A549 (cell line): ENCODE measurements around the gene ULK4. TPM values are rescaled to one million over a fixed set of nuclear protein-coding genes. Genes with fewer than 3 reads are reported as not detected.

Experiments used
- ATAC-seq, 2 experiments: fragments of 200-7000 bp in 1 of 2; fragments of >200 bp in 1 of 2; cut with Nextera tagmentation in 1 of 2; cut with Tn5 transposase in 1 of 2; 3 replicates each; pipeline versions ENCODE4 v1.8.0 to v1.9.1; 2018 to 2020; ENCODE audit warnings: mild to moderate bottlenecking in 1 of 2, moderate library complexity in 1 of 2
- CTCF ChIA-PET: fragments of 300-600 bp; sonication (Branson Sonifier 250); formaldehyde crosslinking; extraction: SDS; loops from one replicate; lab custom pipeline; 2021; ENCODE audit warnings: antibody characterized with exemption, inconsistent platforms; lab: Yijun Ruan, JAX
- POLR2A ChIA-PET: fragments of 350-600 bp; formaldehyde crosslinking; extraction: SDS; loops from one replicate; lab custom pipeline; 2021; ENCODE audit warnings: antibody characterized with exemption, inconsistent platforms; lab: Yijun Ruan, JAX
- DNase-seq, 2 experiments: peaks; one replicate each; pipeline versions ENCODE4 v3.0.0 to v3.0.0-alpha.2; 2011 to 2016; ENCODE audit warnings: low read depth in 1 of 2, low spot score in 1 of 2
- FAIRE-seq: peaks from 2 replicates; lab custom pipeline; 2011; peaks lifted over from hg19 to GRCh38; lab: Jason Lieb, UNC
- H3K27ac ChIP-seq, 2 experiments: fragments of >200 bp; sonication (Bioruptor Twin); formaldehyde crosslinking; 3 replicates each; pipeline ENCODE4 v1.5.1; 2016 to 2017
- H3K4me1 ChIP-seq: fragments of >200 bp; sonication (Bioruptor Twin); formaldehyde crosslinking; 3 replicates; pipeline ENCODE4 v1.6.1; 2016
- H3K4me2 ChIP-seq: fragments of >200 bp; sonication (Bioruptor Twin); formaldehyde crosslinking; 3 replicates; pipeline ENCODE4 v1.6.1; 2016
- H3K4me3 ChIP-seq: fragments of >200 bp; sonication (Bioruptor Twin); formaldehyde crosslinking; 3 replicates; pipeline ENCODE4 v1.5.1; 2016
- H3K9me3 ChIP-seq: fragments of >200 bp; sonication (Bioruptor Twin); formaldehyde crosslinking; 3 replicates; pipeline ENCODE4 v1.6.1; 2016
- BCL3 ChIP-seq: fragments of >200 bp; sonication (Bioruptor Twin); formaldehyde crosslinking; IDR thresholded peaks from 3 replicates; pipeline ENCODE4 v1.6.1; 2016
- CBX2 ChIP-seq: fragments of 200-600 bp; sonication (generic); IDR thresholded peaks from 2 replicates; pipeline ENCODE4 v1.6.1; 2016; ENCODE audit warnings: low read depth, mild to moderate bottlenecking, borderline replicate concordance
- CBX8 ChIP-seq: fragments of 200-600 bp; sonication (generic); IDR thresholded peaks from 2 replicates; pipeline ENCODE4 v1.6.1; 2016
- CHD2 ChIP-seq: fragments of 150-350 bp; IDR thresholded peaks from 2 replicates; pipeline ENCODE4 v1.6.1; 2014; ENCODE audit warnings: low read length; ENCODE audit not compliant: partially characterized antibody
- CHD4 ChIP-seq: fragments of 200-600 bp; sonication (generic); IDR thresholded peaks from 2 replicates; pipeline ENCODE4 v1.6.1; 2016; ENCODE audit warnings: antibody characterized with exemption, mild to moderate bottlenecking, borderline replicate concordance
- CTCF ChIP-seq: fragments of >200 bp; sonication (Bioruptor Twin); formaldehyde crosslinking; IDR thresholded peaks from 3 replicates; pipeline ENCODE4 v1.5.1; 2016
- EHF ChIP-seq: fragments of 250-450 bp; sonication (Bioruptor Pico); IDR thresholded peaks from 2 replicates; pipeline ENCODE4 v1.5.0; 2020; ENCODE audit warnings: mild to moderate bottlenecking
- EP300 ChIP-seq, 2 experiments: fragments of >200 bp; sonication (Bioruptor Twin); formaldehyde crosslinking; IDR thresholded peaks; 2 replicates in 1 of 2; 3 replicates in 1 of 2; pipeline ENCODE4 v1.6.1; 2016 to 2017
- FOSB ChIP-seq: fragments of 250-450 bp; sonication (Bioruptor Pico); IDR thresholded peaks from 2 replicates; pipeline ENCODE4 v1.5.0; 2020; ENCODE audit warnings: mild to moderate bottlenecking, moderate library complexity
- GATA3 ChIP-seq: IDR thresholded peaks from 2 replicates; pipeline ENCODE4 v1.6.1; 2012; ENCODE audit warnings: borderline replicate concordance
- HES2 ChIP-seq: fragments of >200 bp; sonication (Bioruptor Twin); formaldehyde crosslinking; IDR thresholded peaks from 2 replicates; pipeline ENCODE4 v1.6.1; 2016
- HEYL ChIP-seq: fragments of 250-450 bp; sonication (Bioruptor Pico); IDR thresholded peaks from 2 replicates; pipeline ENCODE4 v1.8.0; 2021; ENCODE audit warnings: mild to moderate bottlenecking, moderate library complexity
- HOXB5 ChIP-seq: fragments of 250-450 bp; sonication (Bioruptor Pico); IDR thresholded peaks from 2 replicates; pipeline ENCODE4 v1.5.0; 2020; ENCODE audit warnings: mild to moderate bottlenecking, moderate library complexity
- JUNB ChIP-seq: fragments of >200 bp; sonication (Bioruptor Twin); formaldehyde crosslinking; IDR thresholded peaks from 2 replicates; pipeline ENCODE4 v1.6.1; 2016
- KDM5A ChIP-seq: fragments of 200-600 bp; sonication (generic); IDR thresholded peaks from 2 replicates; pipeline ENCODE4 v1.6.1; 2016; ENCODE audit warnings: antibody characterized with exemption, mild to moderate bottlenecking
- MAZ ChIP-seq: fragments of 150-350 bp; IDR thresholded peaks from 2 replicates; pipeline ENCODE4 v1.6.1; 2014; ENCODE audit warnings: antibody characterized with exemption, low read depth, low read length, borderline replicate concordance
- NFE2L2 ChIP-seq: fragments of 150-350 bp; conservative IDR thresholded peaks from 2 replicates; pipeline ENCODE4 v1.6.1; 2014; ENCODE audit warnings: low read length
- NPAS2 ChIP-seq: fragments of 250-450 bp; sonication (Bioruptor Pico); IDR thresholded peaks from 2 replicates; pipeline ENCODE4 v1.8.0; 2022; ENCODE audit warnings: mild to moderate bottlenecking, moderate library complexity, borderline replicate concordance
- PBX3 ChIP-seq: IDR thresholded peaks from 2 replicates; pipeline ENCODE4 v1.6.1; 2012
- PHF8 ChIP-seq: fragments of 200-600 bp; sonication (generic); IDR thresholded peaks from 2 replicates; pipeline ENCODE4 v1.6.1; 2016; ENCODE audit warnings: low read depth, mild to moderate bottlenecking, antibody characterized with exemption, moderate library complexity, borderline replicate concordance
- RCOR1 ChIP-seq: fragments of 150-350 bp; IDR thresholded peaks from 2 replicates; pipeline ENCODE4 v1.6.1; 2014; ENCODE audit warnings: antibody characterized with exemption, low read length, low read depth
- TFCP2L1 ChIP-seq: fragments of 250-450 bp; sonication (Bioruptor Pico); IDR thresholded peaks from 2 replicates; pipeline ENCODE4 v1.5.0; 2021; ENCODE audit warnings: mild to moderate bottlenecking
- USF2 ChIP-seq: fragments of 450-650 bp; IDR thresholded peaks from 2 replicates; pipeline ENCODE4 v1.6.1; 2014; ENCODE audit warnings: antibody characterized with exemption
- ZC3H11A ChIP-seq: fragments of 450-650 bp; IDR thresholded peaks from 2 replicates; pipeline ENCODE4 v1.6.1; 2014; ENCODE audit warnings: antibody characterized with exemption, mild to moderate bottlenecking
- whole genome bisulfite sequencing: methylation state at CpG from one replicate; pipeline ENCODE4 v1.1.6; 2017; ENCODE audit errors: missing lambda C conversion rate; 5-methylcytosine and 5-hydroxymethylcytosine counted together
- polyA plus RNA-seq, 4 experiments: library from polyadenylated mRNA; depleted of rRNA in 3 of 4; stranded (reverse); fragments of >200 nt; fragmentation: RNase III in 1 of 4; extraction: RNeasy Plus Mini Kit Qiagen cat#74134 plus additional on column Dnase treatment in 1 of 4; gene quantifications; 2 replicates in 3 of 4; 3 replicates in 1 of 4; pipeline ENCODE4 v1.2.3, GENCODE V29; 2011 to 2017

Gene ULK4
- polyA plus RNA-seq, 2 of the 4 experiments (the other 2 are of a cell fraction) = 4.9 to 7.7 TPM

- ChIA-PET CTCF (no interaction called here), POLR2A (no interaction called here)
- no peak for FAIRE-seq
- no peak for DNase-seq
- ATAC-seq = no peak
- Histone ChIP-seq H3K4me2 (no peak overlapping the region), H3K4me1 (no peaks in the 10 kb centered on the region), H3K27ac (no peak overlapping the region), H3K9me3 (no peaks in the 10 kb centered on the region), H3K4me3 (no peak overlapping the region)
- 52% methylated on average over 2 of the region's 2 CpGs for WGBS
- no peak for TF ChIP-seq FOSB (CRISPR knock-in tag)
- no peak for TF ChIP-seq PBX3
- no peak for TF ChIP-seq CBX8
Observed at GRCh38 chr3:41441139-41441538, 520.8 kb downstream of the ULK4 start.

- Histone ChIP-seq H3K27ac (no peak overlapping the region), H3K4me1 (no peaks in the 10 kb centered on the region), H3K4me3 (no peak overlapping the region), H3K9me3 (no peaks in the 10 kb centered on the region), H3K4me2 (no peak overlapping the region)
- POLR2A ChIA-PET = no interaction called here
- WGBS = 41% methylated on average over 1 of the region's 1 CpG
- CTCF ChIA-PET = interaction anchor here (0.7 kb wide), 1 partner anchor 289 kb away, joined by 3 read pairs; no protein-coding TSS in a partner anchor
- DNase-seq (no peak), ATAC-seq (no peak), FAIRE-seq (no peak)
- TF ChIP-seq MAZ (no peak), HOXB5 (CRISPR knock-in tag) (no peak), NFE2L2 (no peak), RCOR1 (no peak), CBX8 (no peak), USF2 (no peak), ZC3H11A (no peak), EHF (CRISPR knock-in tag) (no peak), EP300 (IDR thresholded peaks at IDR 0.05) (no peak), BCL3 (no peak), PBX3 (no peak), GATA3 (no peak), CHD4 (no peak), KDM5A (no peak)
Observed at GRCh38 chr3:41436983-41437382, 524.9 kb downstream of the ULK4 start.

- FAIRE-seq = no peak
- Histone ChIP-seq H3K4me2 (no peak overlapping the region), H3K27ac (no peak overlapping the region), H3K9me3 (no peaks in the 10 kb centered on the region), H3K4me3 (no peak overlapping the region), H3K4me1 (no peaks in the 10 kb centered on the region)
- WGBS = 36% methylated on average over 2 of the region's 2 CpGs
- ChIA-PET CTCF (no interaction called here), POLR2A (no interaction called here)
- ATAC-seq = no peak
- no peak for DNase-seq
- TF ChIP-seq CHD4 = no peak
- no peak for TF ChIP-seq FOSB (CRISPR knock-in tag)
- TF ChIP-seq NFE2L2 = no peak
- no peak for TF ChIP-seq PHF8
- no peak for TF ChIP-seq CTCF
- TF ChIP-seq HEYL (CRISPR knock-in tag) = no peak
- TF ChIP-seq CHD2 = no peak
- no peak for TF ChIP-seq CBX2
- TF ChIP-seq HES2 = no peak
- no peak for TF ChIP-seq BCL3
- no peak for TF ChIP-seq CBX8
- TF ChIP-seq EP300 (IDR thresholded peaks at IDR 0.05) = no peak
- no peak for TF ChIP-seq TFCP2L1 (CRISPR knock-in tag)
- no peak for TF ChIP-seq NPAS2 (CRISPR knock-in tag)
- TF ChIP-seq JUNB = no peak
Observed at GRCh38 chr3:41434781-41435180, 527.1 kb downstream of the ULK4 start.
